ENCODE data around the gene DACH1. TPM values are rescaled to one million over a fixed set of nuclear protein-coding genes. Genes with fewer than 3 reads are reported as not detected.

DACH1 gene
- total RNA-seq, 4 donors from 2014 or later = 0.98 to 1.6 (median 1.0) TPM

- no peaks in the 10 kb centered on the region for H3K36me3 ChIP-seq
- H3K27me3 ChIP-seq = no peaks in the 10 kb centered on the region
- no peak overlapping the region for H3K27ac ChIP-seq
- no peak for ATAC-seq
- no peaks in the 10 kb centered on the region for H3K4me1 ChIP-seq
- no peak overlapping the region for H3K4me3 ChIP-seq
- no peaks in the 10 kb centered on the region for H3K9me3 ChIP-seq
- no peak for TF ChIP-seq POLR2A (IDR thresholded peaks at IDR 0.05)
- no peak for TF ChIP-seq CTCF (IDR thresholded peaks at IDR 0.05 in 4 of 5, conservative IDR thresholded peaks at IDR 0.05 in 1 of 5)
- in situ Hi-C loops (cut with MboI; ENCODE audit: low sequenced_read_pairs in 4 of 4) (no loop called here), intact Hi-C loops (cut with DNase I; ENCODE audit: low total_unique reads) (no loop called here)
- DNase-seq = no peak
Measured at GRCh38 chr13:71448080-71448630, 418.8 kb downstream of the DACH1 start.

- Histone ChIP-seq H3K9me3 (no peaks in the 10 kb centered on the region), H3K4me3 (no peak overlapping the region), H3K27ac (no peak overlapping the region), H3K4me1 (no peaks in the 10 kb centered on the region), H3K36me3 (no peaks in the 10 kb centered on the region), H3K27me3 (no peaks in the 10 kb centered on the region)
- in situ Hi-C loops (cut with MboI; ENCODE audit: low sequenced_read_pairs in 4 of 4) = no loop called here
- TF ChIP-seq CTCF (IDR thresholded peaks at IDR 0.05 in 4 of 5, conservative IDR thresholded peaks at IDR 0.05 in 1 of 5) = no peak
- no peak for TF ChIP-seq POLR2A (IDR thresholded peaks at IDR 0.05)
- intact Hi-C loops (cut with DNase I; ENCODE audit: low total_unique reads) = no loop called here
- no peak for ATAC-seq
- no peak for DNase-seq
Measured at GRCh38 chr13:71437704-71438103, 429.3 kb downstream of the DACH1 start.

GRCh38 chr13:71430681-71431080 lies 436.3 kb downstream of the DACH1 start:
- DNase-seq (no peak), ATAC-seq (no peak)
- intact Hi-C loops (cut with DNase I; ENCODE audit: low total_unique reads) (no loop called here), in situ Hi-C loops (cut with MboI; ENCODE audit: low sequenced_read_pairs in 4 of 4) (no loop called here)
- no peak for TF ChIP-seq POLR2A (IDR thresholded peaks at IDR 0.05)
- TF ChIP-seq CTCF (IDR thresholded peaks at IDR 0.05 in 4 of 5, conservative IDR thresholded peaks at IDR 0.05 in 1 of 5) = no peak
- Histone ChIP-seq H3K4me3 (no peak overlapping the region), H3K4me1 (no peaks in the 10 kb centered on the region), H3K36me3 (no peaks in the 10 kb centered on the region), H3K27me3 (no peaks in the 10 kb centered on the region), H3K27ac (no peak overlapping the region), H3K9me3 (no peaks in the 10 kb centered on the region)

- DNase-seq (no peak), ATAC-seq (no peak)
- TF ChIP-seq POLR2A (IDR thresholded peaks at IDR 0.05) = no peak
- TF ChIP-seq CTCF (IDR thresholded peaks at IDR 0.05 in 4 of 5, conservative IDR thresholded peaks at IDR 0.05 in 1 of 5) = no peak
- Histone ChIP-seq H3K27ac (no peak overlapping the region), H3K36me3 (no peaks in the 10 kb centered on the region), H3K4me1 (no peaks in the 10 kb centered on the region), H3K9me3 (no peaks in the 10 kb centered on the region), H3K4me3 (no peak overlapping the region), H3K27me3 (no peaks in the 10 kb centered on the region)
- in situ Hi-C loops (cut with MboI; ENCODE audit: low sequenced_read_pairs in 4 of 4) = no loop called here
- intact Hi-C loops (cut with DNase I; ENCODE audit: low total_unique reads) = no loop called here
Measured at GRCh38 chr13:71417205-71417604, 449.8 kb downstream of the DACH1 start.

GRCh38 chr13:71412231-71412630 lies 454.8 kb downstream of the DACH1 start:
- intact Hi-C loops (cut with DNase I; ENCODE audit: low total_unique reads) (no loop called here), in situ Hi-C loops (cut with MboI; ENCODE audit: low sequenced_read_pairs in 4 of 4) (no loop called here)
- no peaks in the 10 kb centered on the region for H3K9me3 ChIP-seq
- H3K27ac ChIP-seq = no peak overlapping the region
- H3K36me3 ChIP-seq = no peaks in the 10 kb centered on the region
- DNase-seq = no peak
- H3K4me3 ChIP-seq = no peak overlapping the region
- ATAC-seq = no peak
- no peaks in the 10 kb centered on the region for H3K27me3 ChIP-seq
- TF ChIP-seq CTCF (IDR thresholded peaks at IDR 0.05 in 4 of 5, conservative IDR thresholded peaks at IDR 0.05 in 1 of 5) (no peak), POLR2A (IDR thresholded peaks at IDR 0.05) (no peak)
- no peaks in the 10 kb centered on the region for H3K4me1 ChIP-seq
